Muscle layer of colon (tissue), 2 donors: ENCODE results near the gene OTUD7B.

ENCODE experiments used
- H3K27ac ChIP-seq: one replicate; pipeline ENCODE4 v1.7.0; 2013; ENCODE audit warnings: low read depth, mild to moderate bottlenecking, low read length, moderate library complexity
- H3K27me3 ChIP-seq, 2 donors: one replicate each; pipeline ENCODE4 v1.7.0; 2013; ENCODE audit warnings: low read length in 2 of 2, mild to moderate bottlenecking in 2 of 2; ENCODE audit not compliant: insufficient read depth in 2 of 2, control insufficient read depth in 1 of 2
- H3K36me3 ChIP-seq: one replicate; pipeline ENCODE4 v1.7.0; 2013; ENCODE audit warnings: mild to moderate bottlenecking, low read length; ENCODE audit not compliant: insufficient read depth
- H3K4me1 ChIP-seq: one replicate; pipeline ENCODE4 v1.7.0; 2013; ENCODE audit warnings: mild to moderate bottlenecking, low read length; ENCODE audit not compliant: insufficient read depth
- H3K4me3 ChIP-seq, 2 donors: one replicate each; pipeline ENCODE4 v1.7.0; 2013; ENCODE audit warnings: low read length in 2 of 2, low read depth in 1 of 2, mild to moderate bottlenecking in 1 of 2, moderate library complexity in 1 of 2
- H3K9ac ChIP-seq: one replicate; pipeline ENCODE4 v1.7.0; 2013; ENCODE audit warnings: low read length
- H3K9me3 ChIP-seq: one replicate; pipeline ENCODE4 v1.7.0; 2013; ENCODE audit warnings: mild to moderate bottlenecking, low read length
- donor health status: abdominal sarcoma.
- donor health status: Adenocarcinoma of cecum.

The OTUD7B gene

GRCh38 chr1:149929856-149930255, 80.7 kb downstream of the OTUD7B start:
- no peak overlapping the region for H3K9ac ChIP-seq
- H3K9me3 ChIP-seq: no peaks in the 10 kb centered on the region
- H3K36me3 ChIP-seq: peaks cover 66% of the 10 kb centered on the region
- no peak overlapping the region for H3K27ac ChIP-seq
- H3K4me1 ChIP-seq: peaks cover 28% of the 10 kb centered on the region
- no peak overlapping the region for H3K4me3 ChIP-seq
- no peaks in the 10 kb centered on the region for H3K27me3 ChIP-seq

GRCh38 chr1:149928401-149928724, 82.2 kb downstream of the OTUD7B start:
- H3K36me3 ChIP-seq: peaks cover 68% of the 10 kb centered on the region
- H3K4me3 ChIP-seq: peak overlapping the region; percentile 87 to 97
- peaks cover 32% of the 10 kb centered on the region for H3K4me1 ChIP-seq
- peak overlapping the region; percentile 76 for H3K9ac ChIP-seq
- no peaks in the 10 kb centered on the region for H3K27me3 ChIP-seq
- peak overlapping the region; percentile 87 for H3K27ac ChIP-seq
- H3K9me3 ChIP-seq: no peaks in the 10 kb centered on the region

GRCh38 chr1:149927563-149928400, 82.7 kb downstream of the OTUD7B start, which contains the start of gene SF3B4:
TSS of gene SF3B4 (minus strand) at chr1:149927803. CDS start at chr1:149927759, 44 bp downstream.
- Histone ChIP-seq H3K9me3 (no peaks in the 10 kb centered on the region), H3K27ac (peak within 1 kb of the TSS; percentile 87), H3K4me3 (peak within 1 kb of the TSS; percentile 87 to 97), H3K9ac (peak within 1 kb of the TSS; percentile 76), H3K36me3 (peaks cover 70% of the 10 kb centered on the region), H3K27me3 (no peaks in the 10 kb centered on the region), H3K4me1 (peaks cover 32% of the 10 kb centered on the region)

GRCh38 chr1:149927056-149927562, 83.4 kb downstream of the OTUD7B start:
- Histone ChIP-seq H3K27ac (peak overlapping the region; percentile 87), H3K27me3 (no peaks in the 10 kb centered on the region), H3K4me3 (peak overlapping the region; percentile 87 to 97), H3K9ac (peak overlapping the region; percentile 76), H3K36me3 (peaks cover 73% of the 10 kb centered on the region), H3K9me3 (no peaks in the 10 kb centered on the region), H3K4me1 (peaks cover 32% of the 10 kb centered on the region)

GRCh38 chr1:149926296-149926695, 84.2 kb downstream of the OTUD7B start:
- Histone ChIP-seq H3K4me1 (peaks cover 32% of the 10 kb centered on the region), H3K27me3 (no peaks in the 10 kb centered on the region), H3K9ac (no peak overlapping the region), H3K4me3 (peak overlapping the region in 1 of 2 donors; percentile 97), H3K9me3 (no peaks in the 10 kb centered on the region), H3K27ac (no peak overlapping the region), H3K36me3 (peaks cover 64% of the 10 kb centered on the region)

- no peak overlapping the region for H3K27ac ChIP-seq
- no peaks in the 10 kb centered on the region for H3K27me3 ChIP-seq
- H3K4me3 ChIP-seq: peak overlapping the region in 1 of 2 donors; percentile 97
- peaks cover 32% of the 10 kb centered on the region for H3K4me1 ChIP-seq
- no peaks in the 10 kb centered on the region for H3K9me3 ChIP-seq
- H3K36me3 ChIP-seq: peaks cover 59% of the 10 kb centered on the region
- H3K9ac ChIP-seq: no peak overlapping the region
Observed at GRCh38 chr1:149925751-149926150, 84.8 kb downstream of the OTUD7B start.

GRCh38 chr1:149925345-149925744, 85.2 kb downstream of the OTUD7B start:
- H3K4me1 ChIP-seq: peaks cover 32% of the 10 kb centered on the region
- no peak overlapping the region for H3K4me3 ChIP-seq
- H3K9ac ChIP-seq: no peak overlapping the region

GRCh38 chr1:149923626-149924025, 86.9 kb downstream of the OTUD7B start:
- H3K27ac ChIP-seq: no peak overlapping the region
- H3K9me3 ChIP-seq: no peaks in the 10 kb centered on the region
- H3K9ac ChIP-seq: no peak overlapping the region
- H3K4me1 ChIP-seq: peaks cover 33% of the 10 kb centered on the region
- no peak overlapping the region for H3K4me3 ChIP-seq
- H3K27me3 ChIP-seq: no peaks in the 10 kb centered on the region
- peaks cover 41% of the 10 kb centered on the region for H3K36me3 ChIP-seq

More at GRCh38 chr1:149925345-149925744, 85.2 kb downstream of the OTUD7B start:
- Histone ChIP-seq H3K27ac (no peak overlapping the region), H3K36me3 (peaks cover 56% of the 10 kb centered on the region), H3K27me3 (no peaks in the 10 kb centered on the region), H3K9me3 (no peaks in the 10 kb centered on the region)

GRCh38 chr1:149917571-149918144, 92.9 kb downstream of the OTUD7B start, which contains the start of gene SV2A:
TSS of gene SV2A (minus strand) at chr1:149917844. CDS start at chr1:149913840, 4,004 bp downstream.
- peaks cover 22% of the 10 kb centered on the region for H3K4me1 ChIP-seq
- peak within 1 kb of the TSS; percentile 47 to 88 for H3K4me3 ChIP-seq
- peaks cover 12% of the 10 kb centered on the region for H3K36me3 ChIP-seq
- no peak within 1 kb of the TSS for H3K27ac ChIP-seq
- no peaks in the 10 kb centered on the region for H3K27me3 ChIP-seq
- peak within 1 kb of the TSS; percentile 53 for H3K9ac ChIP-seq
- H3K9me3 ChIP-seq: no peaks in the 10 kb centered on the region

GRCh38 chr1:149916898-149917252, 93.7 kb downstream of the OTUD7B start:
- no peaks in the 10 kb centered on the region for H3K27me3 ChIP-seq
- peak overlapping the region in 1 of 2 donors; percentile 88 for H3K4me3 ChIP-seq
- no peak overlapping the region for H3K9ac ChIP-seq
- no peaks in the 10 kb centered on the region for H3K9me3 ChIP-seq
- H3K27ac ChIP-seq: no peak overlapping the region
- peaks cover 22% of the 10 kb centered on the region for H3K4me1 ChIP-seq
- H3K36me3 ChIP-seq: peaks cover 8% of the 10 kb centered on the region

- Histone ChIP-seq H3K9me3 (no peaks in the 10 kb centered on the region), H3K4me1 (peaks cover 22% of the 10 kb centered on the region), H3K9ac (no peak overlapping the region), H3K36me3 (peaks cover 8% of the 10 kb centered on the region), H3K4me3 (peak overlapping the region in 1 of 2 donors; percentile 88), H3K27me3 (no peaks in the 10 kb centered on the region), H3K27ac (no peak overlapping the region)
Observed at GRCh38 chr1:149916193-149916897, 94.2 kb downstream of the OTUD7B start.
